ENCODE results near the gene HERC2. TPM values are rescaled to one million over a fixed set of nuclear protein-coding genes. Genes with fewer than 3 reads are reported as not detected.

The HERC2 gene
- total and polyA plus RNA-seq, 2 donors (not counting 3 experiments of a cell fraction or from before 2014, with no cell fraction given) = 46.1 to 83.9 TPM

DNA sequence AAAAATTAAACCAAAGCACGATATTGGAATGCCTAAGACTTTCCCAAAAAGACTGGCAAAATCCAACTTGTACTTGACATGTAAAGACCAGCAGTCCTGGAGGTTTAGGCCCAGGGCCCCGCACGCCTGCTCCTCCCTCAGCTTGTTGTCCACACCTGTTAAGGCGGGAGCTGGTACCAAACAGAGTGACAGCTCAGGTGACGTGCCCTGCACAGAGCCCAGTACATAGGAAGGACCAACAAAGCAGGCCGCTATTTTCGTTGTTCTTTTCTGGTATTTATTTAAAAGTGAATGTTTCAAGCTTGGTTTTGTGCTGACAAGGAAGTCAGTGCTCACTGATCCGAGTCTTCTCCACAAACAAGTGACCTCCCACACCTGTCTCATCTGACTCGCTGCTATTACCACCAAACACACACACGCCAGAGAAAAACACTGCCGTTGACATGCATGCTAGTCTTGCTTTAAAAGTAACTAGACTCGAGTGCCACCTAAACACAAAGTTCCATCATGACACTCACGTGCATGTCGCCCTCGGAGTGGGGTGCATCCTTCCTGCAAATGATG lies 50.2 kb downstream of the HERC2 start:
- Histone ChIP-seq H2AFZ (ENCODE audit: low read depth, low read length) (no peak overlapping the region), H3K27ac (ENCODE audit: insufficient read depth, low read depth, low read length) (no peak overlapping the region), H3K4me3 (replicated peaks in 1 of 3; ENCODE audit: insufficient read depth in 1 of 3, low read depth in 1 of 3, low read length in 3 of 3) (no peak overlapping the region), H3K27me3 (ENCODE audit: control insufficient read depth in 2 of 2, insufficient read depth in 2 of 2, low read length in 2 of 2) (no peaks in the 10 kb centered on the region), H3K36me3 (ENCODE audit: control insufficient read depth in 2 of 2, extremely low read depth in 1 of 2, insufficient read depth in 2 of 2, low read length in 2 of 2) (peaks cover 13 to 25% of the 10 kb centered on the region in 2 experiments), H3K79me2 (ENCODE audit: control insufficient read depth, insufficient read depth, low read length) (no peaks in the 10 kb centered on the region), H3K9me3 (replicated peaks; ENCODE audit: control insufficient read depth, insufficient read depth, low read length) (no peaks in the 10 kb centered on the region), H4K20me1 (replicated peaks; ENCODE audit: control insufficient read depth, extremely low read depth, insufficient read depth, low read length) (no peaks in the 10 kb centered on the region), H3K4me2 (ENCODE audit: insufficient read depth, low read length) (no peak overlapping the region), H3K4me1 (ENCODE audit: control insufficient read depth, extremely low read depth, insufficient read depth, low read length) (no peaks in the 10 kb centered on the region), H3K9ac (replicated peaks; ENCODE audit: extremely low read depth, insufficient read depth, low read length) (no peak overlapping the region), H3K9me1 (replicated peaks; ENCODE audit: control insufficient read depth, extremely low read depth, insufficient read depth, low read length) (no peaks in the 10 kb centered on the region)
- BruUV-seq (replicated peaks) = no TSS peak
- intact Hi-C loops (cut with micrococcal nuclease) (no loop called here), dilution Hi-C loops (cut with MboI; ENCODE audit: extremely low pct_ligation_motif_present, low sequenced_read_pairs) (no loop called here)
- ChIA-PET POLR2A (no interaction called here), CTCF (no interaction called here)
- DNase-seq (ENCODE audit: low read depth, low spot score) = no peak
- TF ChIP-seq, protein P1, sequence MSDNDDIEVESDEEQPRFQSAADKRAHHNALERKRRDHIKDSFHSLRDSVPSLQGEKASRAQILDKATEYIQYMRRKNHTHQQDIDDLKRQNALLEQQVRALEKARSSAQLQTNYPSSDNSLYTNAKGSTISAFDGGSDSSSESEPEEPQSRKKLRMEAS (IDR thresholded peaks at IDR 0.05; ENCODE audit: insufficient read depth, insufficient read length) = no peak
- TF ChIP-seq JUN (IDR thresholded peaks at IDR 0.05; ENCODE audit: borderline replicate concordance, insufficient read depth, insufficient read length, low read depth) (no peak), EZH2 (IDR thresholded peaks at IDR 0.05; ENCODE audit: borderline replicate concordance, low read depth, low read length, severe bottlenecking) (no peak)
- FAIRE-seq = no peak

DNA sequence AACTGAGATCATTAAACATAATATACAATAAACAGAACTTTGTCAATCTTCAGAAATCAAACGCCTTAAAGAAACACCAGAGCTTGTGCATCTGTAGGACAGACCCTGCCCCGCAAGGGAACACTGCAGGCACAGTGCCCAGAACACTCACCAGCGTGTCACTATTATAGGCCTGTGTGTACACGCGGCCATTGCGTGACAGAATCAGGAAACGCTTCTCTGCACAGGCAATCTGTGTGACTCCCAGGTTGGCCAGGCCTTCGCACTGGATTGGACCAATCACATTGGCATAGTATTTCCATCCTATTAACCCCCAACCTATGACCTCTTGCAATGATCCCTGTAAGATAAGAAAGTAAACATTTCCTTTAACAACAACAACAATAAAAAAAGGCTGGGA lies 52.9 kb downstream of the HERC2 start:
- POLR2A ChIA-PET = no interaction called here
- Histone ChIP-seq H3K4me3 (replicated peaks in 1 of 3; ENCODE audit: insufficient read depth in 1 of 3, low read depth in 1 of 3, low read length in 3 of 3) (no peak overlapping the region), H3K9me3 (replicated peaks; ENCODE audit: control insufficient read depth, insufficient read depth, low read length) (no peaks in the 10 kb centered on the region), H4K20me1 (replicated peaks; ENCODE audit: control insufficient read depth, extremely low read depth, insufficient read depth, low read length) (no peaks in the 10 kb centered on the region), H3K79me2 (ENCODE audit: control insufficient read depth, insufficient read depth, low read length) (peaks cover 7% of the 10 kb centered on the region), H3K36me3 (ENCODE audit: control insufficient read depth in 2 of 2, extremely low read depth in 1 of 2, insufficient read depth in 2 of 2, low read length in 2 of 2) (peaks cover 13 to 28% of the 10 kb centered on the region in 2 experiments), H3K27ac (ENCODE audit: insufficient read depth, low read depth, low read length) (no peak overlapping the region), H3K9ac (replicated peaks; ENCODE audit: extremely low read depth, insufficient read depth, low read length) (no peak overlapping the region), H3K4me1 (ENCODE audit: control insufficient read depth, extremely low read depth, insufficient read depth, low read length) (no peaks in the 10 kb centered on the region), H3K9me1 (replicated peaks; ENCODE audit: control insufficient read depth, extremely low read depth, insufficient read depth, low read length) (no peaks in the 10 kb centered on the region), H2AFZ (ENCODE audit: low read depth, low read length) (no peak overlapping the region), H3K27me3 (ENCODE audit: control insufficient read depth in 2 of 2, insufficient read depth in 2 of 2, low read length in 2 of 2) (no peaks in the 10 kb centered on the region), H3K4me2 (ENCODE audit: insufficient read depth, low read length) (no peak overlapping the region)
- intact Hi-C loops (cut with micrococcal nuclease) (no loop called here), dilution Hi-C loops (cut with MboI; ENCODE audit: extremely low pct_ligation_motif_present, low sequenced_read_pairs) (no loop called here)
- DNase-seq (ENCODE audit: low read depth, low spot score) (peak; percentile 7), FAIRE-seq (peak; percentile 38)
- TF ChIP-seq EZH2 (IDR thresholded peaks at IDR 0.05; ENCODE audit: borderline replicate concordance, low read depth, low read length, severe bottlenecking) = no peak
- TF ChIP-seq MYC (IDR thresholded peaks at IDR 0.05; ENCODE audit: low read depth, low read length) = no peak
- no peak for TF ChIP-seq FOS (IDR thresholded peaks at IDR 0.05; ENCODE audit: borderline replicate concordance, insufficient read depth, low read length)
- TF ChIP-seq, protein P2, sequence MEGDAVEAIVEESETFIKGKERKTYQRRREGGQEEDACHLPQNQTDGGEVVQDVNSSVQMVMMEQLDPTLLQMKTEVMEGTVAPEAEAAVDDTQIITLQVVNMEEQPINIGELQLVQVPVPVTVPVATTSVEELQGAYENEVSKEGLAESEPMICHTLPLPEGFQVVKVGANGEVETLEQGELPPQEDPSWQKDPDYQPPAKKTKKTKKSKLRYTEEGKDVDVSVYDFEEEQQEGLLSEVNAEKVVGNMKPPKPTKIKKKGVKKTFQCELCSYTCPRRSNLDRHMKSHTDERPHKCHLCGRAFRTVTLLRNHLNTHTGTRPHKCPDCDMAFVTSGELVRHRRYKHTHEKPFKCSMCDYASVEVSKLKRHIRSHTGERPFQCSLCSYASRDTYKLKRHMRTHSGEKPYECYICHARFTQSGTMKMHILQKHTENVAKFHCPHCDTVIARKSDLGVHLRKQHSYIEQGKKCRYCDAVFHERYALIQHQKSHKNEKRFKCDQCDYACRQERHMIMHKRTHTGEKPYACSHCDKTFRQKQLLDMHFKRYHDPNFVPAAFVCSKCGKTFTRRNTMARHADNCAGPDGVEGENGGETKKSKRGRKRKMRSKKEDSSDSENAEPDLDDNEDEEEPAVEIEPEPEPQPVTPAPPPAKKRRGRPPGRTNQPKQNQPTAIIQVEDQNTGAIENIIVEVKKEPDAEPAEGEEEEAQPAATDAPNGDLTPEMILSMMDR (IDR thresholded peaks at IDR 0.05; ENCODE audit: extremely low read depth in 1 of 2, insufficient read depth in 1 of 2, low read depth in 1 of 2, low read length in 2 of 2) = no peak
- TF ChIP-seq POLR2A (IDR thresholded peaks at IDR 0.05; ENCODE audit: low read depth, low read length) = no peak
- TF ChIP-seq, protein P1 (IDR thresholded peaks at IDR 0.05; ENCODE audit: insufficient read depth, insufficient read length) = no peak
- TF ChIP-seq JUN (IDR thresholded peaks at IDR 0.05; ENCODE audit: borderline replicate concordance, insufficient read depth, insufficient read length, low read depth) = no peak
- no peak for TF ChIP-seq POLR2AphosphoS5 (IDR thresholded peaks at IDR 0.05; ENCODE audit: insufficient read depth, low read depth, low read length)
- no peak for TF ChIP-seq GATA2 (IDR thresholded peaks at IDR 0.05; ENCODE audit: insufficient read depth, insufficient read length, low read depth, low read length)
- BruUV-seq (replicated peaks) = no TSS peak
- CTCF ChIA-PET = no interaction called here
